NCI-H2029 treated with DMSO at 0.1 percent for 48 hours (cell line): ENCODE data around the gene MEPE.
A peak's percentile ranks its signal among the peaks of the same experiment; 100 is the strongest.

ENCODE experiments used
- DNase-seq: peaks from one replicate; lab custom pipeline; 2025; lab: John Stamatoyannopoulos, UW

MEPE gene

DNA sequence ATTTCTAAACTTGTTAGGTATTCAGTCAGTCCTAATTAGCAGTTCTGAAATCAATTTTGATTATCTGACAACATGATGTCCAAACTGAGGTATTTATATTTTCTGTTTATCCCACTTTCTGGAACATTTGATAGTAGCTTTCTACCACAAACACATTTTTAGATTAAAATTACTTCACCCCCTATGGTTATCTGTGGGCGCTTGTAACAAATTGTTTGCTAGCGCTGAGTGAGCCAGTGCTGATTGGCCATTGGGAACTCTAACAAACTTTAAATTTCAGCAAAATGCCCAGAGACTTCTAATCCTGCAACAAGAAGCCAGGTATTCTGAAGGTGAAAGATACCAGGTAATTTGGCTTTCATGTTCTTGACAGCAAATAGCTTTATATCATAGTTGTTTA, at the start of gene MEPE:
Gene MEPE, plus strand, starts transcription at position 301 of the 400 bp plus-strand sequence. CDS start 1,746 bp downstream, outside the sequence.
- DNase-seq = no peak

- no peak for DNase-seq
These were observed 49.0 kb upstream of the MEPE start for GRCh38 chr4:87783781-87784180.

- DNase-seq = no peak
These were observed 46.8 kb upstream of the MEPE start for GRCh38 chr4:87785731-87786509.

GRCh38 chr4:87799301-87800113, 33.3 kb upstream of the MEPE start, which contains the start of gene IBSP:
Gene IBSP (plus strand): TSS chr4:87799554. CDS start chr4:87802362, 2,808 bp downstream.
- DNase-seq = no peak

- no peak for DNase-seq
These were observed 29.9 kb upstream of the MEPE start for GRCh38 chr4:87802858-87803257.

GRCh38 chr4:87803421-87803820, 29.3 kb upstream of the MEPE start:
- no peak for DNase-seq

DNA sequence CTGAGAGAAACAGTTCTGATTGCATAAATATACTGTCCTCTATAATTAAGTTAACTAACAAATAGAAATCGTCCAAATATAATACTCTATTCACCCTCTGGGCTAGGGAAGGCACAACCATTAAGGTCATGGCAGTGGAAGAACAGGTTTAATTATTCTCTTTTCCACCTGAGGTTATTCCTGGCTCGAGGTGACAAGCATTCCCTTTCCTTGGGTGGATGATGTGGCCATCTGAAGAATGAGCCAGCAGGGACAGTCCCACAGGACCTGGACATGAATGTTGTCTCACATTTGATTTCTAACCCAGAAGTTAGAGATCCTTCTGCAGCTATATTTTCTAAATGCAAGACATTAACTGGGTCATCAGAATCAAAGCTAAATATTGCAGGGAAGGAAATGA, 27.9 kb upstream of the MEPE start:
- no peak for DNase-seq

DNA sequence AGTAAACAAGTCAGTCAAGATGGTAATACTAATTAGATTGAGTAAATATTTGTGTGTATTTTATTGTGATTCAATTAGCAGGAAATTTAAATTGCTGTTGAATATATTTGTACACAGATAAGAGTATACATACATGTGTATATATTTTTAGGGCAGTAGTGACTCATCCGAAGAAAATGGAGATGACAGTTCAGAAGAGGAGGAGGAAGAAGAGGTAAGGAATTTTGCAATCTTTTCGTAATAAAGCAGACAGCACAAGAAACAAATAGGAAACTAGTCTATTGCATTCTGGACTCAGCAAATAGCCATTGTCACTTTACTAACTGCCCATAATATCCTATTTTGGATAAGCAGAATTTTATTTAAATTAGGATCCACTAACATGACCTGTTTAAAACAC, 26.8 kb upstream of the MEPE start:
- no peak for DNase-seq

DNA sequence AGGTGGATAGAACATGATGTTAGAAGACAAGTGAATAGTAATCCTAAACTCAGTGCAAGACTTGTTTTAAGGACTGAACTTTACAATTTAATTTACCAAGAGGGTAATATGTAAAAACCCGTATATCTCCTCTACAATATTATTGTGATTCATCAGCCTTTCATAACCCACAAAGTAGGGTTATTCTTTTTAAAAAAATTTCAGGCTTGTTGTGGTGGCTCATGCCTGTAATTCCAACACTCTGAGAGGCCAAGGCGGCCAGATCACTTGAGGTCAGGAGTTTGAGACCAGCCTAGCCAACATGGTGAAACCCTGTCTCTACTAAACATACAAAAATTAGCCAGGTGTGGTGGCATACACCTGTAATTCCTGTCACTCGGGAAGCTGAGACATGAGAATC, 26.2 kb upstream of the MEPE start:
- DNase-seq = no peak

DNA sequence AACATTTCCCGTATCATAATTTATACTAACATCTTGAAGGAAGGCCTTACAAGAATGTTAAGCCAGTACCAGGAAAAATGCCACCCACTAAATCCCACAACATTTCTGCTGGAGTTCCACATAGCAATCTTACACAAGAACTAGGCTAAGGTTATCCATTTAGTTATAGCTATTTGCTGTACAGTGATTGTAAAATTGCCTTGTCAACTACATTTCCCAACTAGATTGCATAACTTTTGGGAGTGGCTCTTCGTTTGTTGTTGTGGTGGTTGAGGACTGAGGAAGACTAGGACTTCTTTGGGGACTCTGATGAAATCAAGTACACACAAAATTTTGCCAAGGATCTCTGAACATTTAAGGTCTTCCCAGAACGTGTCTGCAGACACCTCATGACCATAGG, 25.4 kb upstream of the MEPE start:
- no peak for DNase-seq

DNA sequence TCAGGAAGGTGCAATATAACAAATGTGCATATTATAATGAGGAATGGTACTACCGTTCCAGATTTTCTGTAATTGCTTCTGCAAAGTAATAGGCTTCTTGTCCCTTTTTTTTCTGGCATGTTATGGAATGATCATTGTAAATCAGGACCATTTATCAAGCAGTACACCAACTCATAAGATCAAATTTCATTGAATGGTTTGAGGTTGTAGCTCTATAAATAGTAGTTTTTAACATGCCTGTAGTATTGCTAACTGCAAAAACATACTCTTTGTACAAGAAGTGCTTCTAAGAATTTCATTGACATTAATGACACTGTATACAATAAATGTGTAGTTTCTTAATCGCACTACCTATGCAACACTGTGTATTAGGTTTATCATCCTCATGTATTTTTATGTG, 20.8 kb upstream of the MEPE start:
- no peak for DNase-seq

GRCh38 chr4:87819281-87819919, 13.4 kb upstream of the MEPE start:
- DNase-seq = no peak

- no peak for DNase-seq
These were observed 9.6 kb upstream of the MEPE start for GRCh38 chr4:87823200-87823599.

DNA sequence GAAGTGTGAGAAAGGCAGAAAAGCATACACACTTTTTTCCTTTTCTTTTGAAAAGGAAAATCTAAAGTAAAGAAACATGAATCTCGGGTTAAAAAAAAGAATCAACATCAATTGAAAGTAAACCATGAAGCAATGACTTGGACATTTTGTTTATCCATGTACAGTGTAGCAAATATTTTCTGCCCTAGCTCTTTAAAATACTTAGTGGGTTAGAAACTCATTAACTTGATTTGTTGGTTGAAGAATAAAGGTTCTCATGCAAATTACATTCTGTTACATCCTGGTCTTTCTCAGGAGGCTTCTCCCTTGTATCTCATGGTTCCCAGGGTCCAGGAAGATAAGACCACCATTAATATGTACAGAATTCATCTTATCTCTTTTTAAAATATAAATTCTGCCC, 9.0 kb upstream of the MEPE start:
- no peak for DNase-seq

GRCh38 chr4:87824352-87824751, 8.4 kb upstream of the MEPE start:
- no peak for DNase-seq

GRCh38 chr4:87834401-87834800, 1.6 kb downstream of the MEPE start:
- no peak for DNase-seq

GRCh38 chr4:87835197-87835596, 2.4 kb downstream of the MEPE start:
- DNase-seq = no peak

GRCh38 chr4:87835743-87836142, 3.0 kb downstream of the MEPE start:
- DNase-seq = no peak

- DNase-seq = no peak
These were observed 5.4 kb downstream of the MEPE start for GRCh38 chr4:87838205-87838604.

DNA sequence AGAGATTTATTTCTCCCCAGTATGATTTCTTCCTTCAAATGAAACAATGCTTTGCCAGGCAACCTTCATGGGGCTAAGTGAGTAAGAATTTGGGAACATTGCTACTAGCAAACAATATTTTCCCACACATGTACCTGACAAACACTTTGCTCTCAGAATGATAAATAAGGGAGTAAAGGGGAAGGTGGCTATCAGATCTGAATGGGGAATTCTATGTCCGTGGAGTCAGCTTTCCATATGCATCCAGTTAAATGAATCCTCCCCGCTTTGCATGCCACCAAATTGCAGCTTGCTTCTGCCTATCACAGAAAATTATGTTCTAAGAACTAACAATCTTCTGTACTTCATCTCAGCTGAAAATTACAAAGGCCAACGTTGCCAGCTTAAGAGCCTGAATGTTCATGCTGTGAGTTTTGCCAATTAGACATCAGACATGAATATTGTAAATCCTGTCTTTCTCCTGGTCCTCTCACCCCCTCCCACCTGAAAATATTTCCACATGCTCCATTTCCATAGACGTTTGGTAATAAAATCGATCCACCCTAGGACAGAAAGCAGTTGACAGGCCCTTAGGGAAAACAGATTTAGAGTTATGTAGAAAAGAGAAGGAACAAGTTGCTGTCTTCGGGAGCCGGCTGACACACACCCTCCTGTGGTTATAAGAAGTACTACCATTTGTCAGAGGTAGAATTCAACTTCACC, 6.3 kb downstream of the MEPE start:
- DNase-seq = peak; percentile 15

- DNase-seq = no peak
These were observed 6.8 kb downstream of the MEPE start for GRCh38 chr4:87839592-87839946.

DNA sequence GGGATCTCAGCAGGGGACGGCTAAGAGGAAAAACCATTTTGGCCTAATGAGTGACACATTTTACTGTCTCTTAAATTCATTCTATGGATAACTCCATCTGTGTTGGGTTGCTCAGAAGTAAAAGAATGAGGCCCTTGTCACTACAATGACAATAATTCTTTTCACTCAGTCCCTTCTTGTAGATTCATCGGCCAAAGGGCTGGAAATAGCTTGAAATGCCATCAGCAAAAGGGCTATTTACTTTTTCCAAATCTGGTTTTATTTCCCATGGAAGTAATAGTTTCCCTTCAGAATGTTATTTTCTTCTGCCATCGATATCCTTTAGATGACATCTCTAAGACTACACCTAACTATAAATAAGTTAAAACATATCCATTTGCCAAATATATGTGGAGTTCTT, 7.4 kb downstream of the MEPE start:
- DNase-seq = no peak
